ENCODE measurements around the gene UGT1A4.

DNA sequence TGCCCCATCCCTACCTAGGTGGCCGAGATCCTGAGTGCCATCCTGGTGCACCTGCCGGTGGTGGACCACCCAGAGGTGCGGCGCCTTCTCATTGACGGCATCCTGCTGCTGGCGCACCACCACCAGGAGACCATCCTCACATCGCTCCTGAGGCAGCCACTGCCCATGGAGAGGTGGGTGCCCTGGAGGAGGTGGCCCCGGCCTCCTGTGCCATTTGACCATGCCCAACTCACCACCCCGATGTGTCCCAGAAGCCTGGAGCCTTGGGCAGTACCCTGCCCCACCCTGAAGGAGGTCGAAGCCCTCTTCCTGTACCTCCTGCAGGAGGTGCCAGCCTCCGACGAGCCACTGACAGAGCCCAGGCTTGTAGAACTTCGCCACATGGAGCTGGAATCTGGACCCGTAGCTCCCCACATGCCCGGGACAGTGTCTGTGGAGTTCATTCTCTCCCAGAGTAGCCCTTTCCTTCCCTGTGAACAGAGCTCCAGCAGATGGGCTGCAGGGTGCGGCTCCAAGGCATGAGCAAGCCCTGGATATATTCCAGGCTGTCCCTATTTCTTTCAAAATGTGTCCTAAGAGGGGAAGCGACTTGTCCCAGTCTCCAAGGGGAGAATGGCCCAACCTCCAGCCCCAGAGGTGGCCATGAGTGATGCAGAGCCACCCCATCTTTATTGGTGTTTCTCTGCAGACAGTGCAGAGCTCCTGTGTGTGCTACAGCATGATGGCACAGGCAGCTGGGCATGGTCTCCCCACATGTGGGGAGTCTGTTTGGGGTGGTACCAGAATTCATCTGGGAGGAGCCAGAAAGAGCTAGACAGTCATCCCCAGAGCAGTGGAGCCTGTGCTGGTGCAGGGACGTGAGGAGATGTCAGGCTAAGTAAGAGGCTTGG, 101.6 kb downstream of the UGT1A4 start:
- TF ChIP-seq GATA2 (IDR thresholded peaks at IDR 0.05; ENCODE audit: low read depth, low read length) = no peak
- no peak for TF ChIP-seq GATA3 (IDR thresholded peaks at IDR 0.05; ENCODE audit: low read depth, low read length)
